Parathyroid adenoma (tissue), 2 donors: ENCODE measurements around the gene CD300A.

Experiments used
- H2AFZ ChIP-seq: fragments of 300-600 bp; sonication (generic); one replicate; pipeline ENCODE4 v1.7.0; 2017; ENCODE audit warnings: antibody characterized with exemption, mild to moderate bottlenecking
- H3K27ac ChIP-seq: fragments of 300-600 bp; sonication (generic); one replicate; pipeline ENCODE4 v1.7.0; 2017
- H3K27me3 ChIP-seq: fragments of 300-600 bp; sonication (generic); one replicate; pipeline ENCODE4 v1.7.0; 2017; ENCODE audit warnings: low read length; ENCODE audit not compliant: control insufficient read depth, insufficient read depth
- H3K36me3 ChIP-seq: fragments of 300-600 bp; sonication (generic); one replicate; pipeline ENCODE4 v1.7.0; 2017; ENCODE audit warnings: low read length; ENCODE audit not compliant: control insufficient read depth, insufficient read depth
- H3K4me1 ChIP-seq: fragments of 300-600 bp; sonication (generic); one replicate; pipeline ENCODE4 v1.7.0; 2017; ENCODE audit warnings: control low read depth
- H3K4me2 ChIP-seq: fragments of 300-600 bp; sonication (generic); one replicate; pipeline ENCODE4 v1.7.0; 2017; ENCODE audit warnings: low read length
- H3K4me3 ChIP-seq: fragments of 300-600 bp; sonication (generic); one replicate; pipeline ENCODE4 v1.7.0; 2017; ENCODE audit warnings: low read depth, low read length
- H3K79me2 ChIP-seq: fragments of 300-600 bp; sonication (generic); one replicate; pipeline ENCODE4 v1.7.0; 2017; ENCODE audit warnings: control low read depth
- H3K9ac ChIP-seq: fragments of 300-600 bp; sonication (generic); one replicate; pipeline ENCODE4 v1.7.0; 2017; ENCODE audit warnings: mild to moderate bottlenecking
- H3K9me3 ChIP-seq: fragments of 300-600 bp; sonication (generic); one replicate; pipeline ENCODE4 v1.7.0; 2017; ENCODE audit warnings: low read length; ENCODE audit not compliant: control insufficient read depth
- CTCF ChIP-seq: fragments of 300-600 bp; sonication (generic); IDR thresholded peaks from one replicate; pipeline ENCODE4 v1.7.0; 2017; ENCODE audit warnings: antibody characterized with exemption, mild to moderate bottlenecking
- donor health status: primary hyperparathyroidism.

Gene CD300A

GRCh38 chr17:74525465-74525725 is 59.0 kb downstream of the CD300A start:
- no peak overlapping the region for H3K27ac ChIP-seq
- H3K9ac ChIP-seq, result no peak overlapping the region
- TF ChIP-seq CTCF, result no peak
- no peak overlapping the region for H2AFZ ChIP-seq
- H3K4me2 ChIP-seq, result no peak overlapping the region
- no peaks in the 10 kb centered on the region for H3K4me1 ChIP-seq
- no peaks in the 10 kb centered on the region for H3K27me3 ChIP-seq
- no peaks in the 10 kb centered on the region for H3K9me3 ChIP-seq
- no peaks in the 10 kb centered on the region for H3K79me2 ChIP-seq
- H3K36me3 ChIP-seq, result no peaks in the 10 kb centered on the region
- H3K4me3 ChIP-seq, result no peak overlapping the region

- Histone ChIP-seq H3K79me2 (no peaks in the 10 kb centered on the region), H3K4me3 (no peak overlapping the region), H3K27ac (no peak overlapping the region), H3K9ac (no peak overlapping the region), H2AFZ (no peak overlapping the region), H3K27me3 (no peaks in the 10 kb centered on the region), H3K9me3 (no peaks in the 10 kb centered on the region), H3K4me2 (no peak overlapping the region), H3K4me1 (no peaks in the 10 kb centered on the region), H3K36me3 (no peaks in the 10 kb centered on the region)
- TF ChIP-seq CTCF, result no peak
Observed at GRCh38 chr17:74525781-74526288, 59.4 kb downstream of the CD300A start.

GRCh38 chr17:74526681-74527080 is 60.2 kb downstream of the CD300A start:
- Histone ChIP-seq H3K4me1 (no peaks in the 10 kb centered on the region), H3K9me3 (no peaks in the 10 kb centered on the region), H3K36me3 (no peaks in the 10 kb centered on the region), H3K4me2 (no peak overlapping the region), H3K27me3 (no peaks in the 10 kb centered on the region), H2AFZ (no peak overlapping the region), H3K27ac (no peak overlapping the region), H3K9ac (no peak overlapping the region), H3K79me2 (no peaks in the 10 kb centered on the region), H3K4me3 (no peak overlapping the region)
- no peak for TF ChIP-seq CTCF

- Histone ChIP-seq H3K27ac (no peak overlapping the region), H3K9ac (no peak overlapping the region), H3K27me3 (no peaks in the 10 kb centered on the region), H3K4me1 (no peaks in the 10 kb centered on the region), H3K36me3 (no peaks in the 10 kb centered on the region), H3K4me2 (no peak overlapping the region), H3K9me3 (no peaks in the 10 kb centered on the region), H3K4me3 (no peak overlapping the region), H3K79me2 (no peaks in the 10 kb centered on the region), H2AFZ (no peak overlapping the region)
- no peak for TF ChIP-seq CTCF
Observed at GRCh38 chr17:74527081-74527480, 60.6 kb downstream of the CD300A start.

- TF ChIP-seq CTCF, result no peak
Observed at GRCh38 chr17:74527756-74528155, 61.3 kb downstream of the CD300A start.

More at GRCh38 chr17:74527756-74528155, 61.3 kb downstream of the CD300A start:
- Histone ChIP-seq H3K4me1 (no peaks in the 10 kb centered on the region), H3K27me3 (no peaks in the 10 kb centered on the region), H3K4me2 (no peak overlapping the region), H3K4me3 (no peak overlapping the region), H2AFZ (no peak overlapping the region), H3K9ac (no peak overlapping the region), H3K36me3 (no peaks in the 10 kb centered on the region), H3K9me3 (no peaks in the 10 kb centered on the region), H3K27ac (no peak overlapping the region), H3K79me2 (no peaks in the 10 kb centered on the region)
